H1 (cell line): ENCODE data around the gene CIAO2B. TPM values are rescaled to one million over a fixed set of nuclear protein-coding genes. Genes with fewer than 3 reads are reported as not detected.

Experiments used
- CTCF ChIA-PET: fragments of 300-600 bp; sonication (Branson Sonifier 250); formaldehyde crosslinking; loops from one replicate; lab custom pipeline; 2021; ENCODE audit not compliant: partially characterized antibody; lab: Charles Lee
- POLR2A ChIA-PET: fragments of 300-600 bp; sonication (Branson Sonifier 250); formaldehyde crosslinking; loops from one replicate; lab custom pipeline; 2021; ENCODE audit warnings: inconsistent platforms; ENCODE audit not compliant: partially characterized antibody; lab: Charles Lee
- DNase-seq, 2 experiments: peaks; one replicate each; pipeline versions ENCODE4 v3.0.0 to v3.0.0-alpha.2; 2010 to 2022; ENCODE audit warnings: low spot score in 2 of 2, low read depth in 1 of 2, mixed read lengths in 1 of 2
- FAIRE-seq: peaks from 2 replicates; lab custom pipeline; 2011; peaks lifted over from hg19 to GRCh38; lab: Jason Lieb, UNC
- H2AFZ ChIP-seq: 2 replicates; pipeline ENCODE4 v1.8.1; 2012; ENCODE audit warnings: low read length, inconsistent platforms
- H2AK5ac ChIP-seq: 2 replicates; pipeline ENCODE4 v1.6.1; 2013; ENCODE audit warnings: low read depth, low read length
- H2BK120ac ChIP-seq: replicated peaks from 2 replicates; pipeline ENCODE3; 2013; ENCODE audit warnings: low read depth, low read length, inconsistent platforms
- H2BK12ac ChIP-seq: 2 replicates; pipeline ENCODE4 v1.6.1; 2013; ENCODE audit warnings: low read depth, low read length
- H2BK15ac ChIP-seq: 2 replicates; pipeline ENCODE4 v1.6.1; 2013; ENCODE audit warnings: low read length
- H2BK20ac ChIP-seq: 2 replicates; pipeline ENCODE4 v1.6.1; 2013; ENCODE audit warnings: low read length
- H2BK5ac ChIP-seq: 2 replicates; pipeline ENCODE4 v1.6.1; 2013; ENCODE audit warnings: low read depth, low read length
- H3K14ac ChIP-seq: 2 replicates; pipeline ENCODE4 v1.6.1; 2013; ENCODE audit warnings: inconsistent platforms; ENCODE audit not compliant: insufficient read length
- H3K18ac ChIP-seq: 2 replicates; pipeline ENCODE4 v1.6.1; 2013; ENCODE audit warnings: low read length; ENCODE audit errors: extremely low read depth
- H3K23ac ChIP-seq: 2 replicates; pipeline ENCODE4 v1.6.1; 2013; ENCODE audit warnings: inconsistent platforms; ENCODE audit not compliant: insufficient read length
- H3K23me2 ChIP-seq: 2 replicates; pipeline ENCODE4 v1.6.1; 2013; ENCODE audit warnings: low read depth, low read length
- H3K27ac ChIP-seq: 2 replicates; pipeline ENCODE4 v1.6.1; 2011; ENCODE audit warnings: low read depth, low read length, inconsistent platforms
- H3K27me3 ChIP-seq, 4 experiments: replicated peaks in 1 of 4; 1 replicate in 1 of 4; 2 replicates in 3 of 4; pipeline versions ENCODE4 v1.6.1 to v1.8.1; 2011 to 2013; ENCODE audit warnings: low read length in 3 of 4, mild to moderate bottlenecking in 3 of 4, inconsistent platforms in 2 of 4, mixed read lengths in 2 of 4, moderate library complexity in 1 of 4; ENCODE audit not compliant: control insufficient read depth in 3 of 4, insufficient read depth in 3 of 4; ENCODE audit errors: extremely low read depth in 1 of 4
- H3K36me3 ChIP-seq, 4 experiments: 2 replicates each; pipeline versions ENCODE4 v1.6.1 to v1.8.1; 2011 to 2013; ENCODE audit warnings: mild to moderate bottlenecking in 4 of 4, low read length in 3 of 4, moderate library complexity in 2 of 4, control low read depth in 1 of 4, inconsistent platforms in 1 of 4; ENCODE audit not compliant: insufficient read depth in 4 of 4, control insufficient read depth in 2 of 4
- H3K4ac ChIP-seq: replicated peaks from 2 replicates; pipeline ENCODE3; 2013; ENCODE audit warnings: low read length, low read depth, mixed read lengths, inconsistent platforms; ENCODE audit not compliant: insufficient read length
- H3K4me1 ChIP-seq, 4 experiments: replicated peaks in 1 of 4; 1 replicate in 1 of 4; 2 replicates in 3 of 4; pipeline versions ENCODE4 v1.6.1 to v1.8.1; 2011 to 2013; ENCODE audit warnings: low read length in 3 of 4, inconsistent platforms in 2 of 4, mixed read lengths in 1 of 4; ENCODE audit not compliant: insufficient read depth in 4 of 4, control insufficient read depth in 3 of 4
- H3K4me2 ChIP-seq, 2 experiments: 2 replicates each; pipeline versions ENCODE4 v1.6.1 to v1.8.1; 2011 to 2013; ENCODE audit warnings: low read depth in 2 of 2, low read length in 2 of 2, control low read depth in 1 of 2, inconsistent platforms in 1 of 2, mild to moderate bottlenecking in 1 of 2; ENCODE audit not compliant: insufficient read depth in 1 of 2
- H3K4me3 ChIP-seq, 4 experiments: fragments of 200-600, 300-600 bp in 1 of 4; sonication (generic), shearing (Covaris generic), sonication (Bioruptor Twin) in 1 of 4; 2 replicates each; pipeline versions ENCODE4 v1.5.1 to v1.8.1; 2011 to 2016; ENCODE audit warnings: low read length in 4 of 4, low read depth in 3 of 4, control low read depth in 2 of 4, inconsistent platforms in 2 of 4, mild to moderate bottlenecking in 2 of 4, mixed read lengths in 1 of 4, moderate library complexity in 1 of 4; ENCODE audit not compliant: insufficient read depth in 2 of 4; ENCODE audit errors: extremely low read depth in 1 of 4
- H3K56ac ChIP-seq: replicated peaks from 2 replicates; pipeline ENCODE3; 2013; ENCODE audit warnings: low read depth, mild to moderate bottlenecking, mixed read lengths, low read length, inconsistent platforms; ENCODE audit not compliant: insufficient read length
- H3K79me1 ChIP-seq: 2 replicates; pipeline ENCODE4 v1.6.1; 2013; ENCODE audit warnings: low read depth, low read length, control low read depth
- H3K79me2 ChIP-seq, 2 experiments: 2 replicates each; pipeline versions ENCODE4 v1.6.1 to v1.8.1; 2012 to 2013; ENCODE audit warnings: low read length in 2 of 2, mild to moderate bottlenecking in 2 of 2, inconsistent platforms in 1 of 2; ENCODE audit not compliant: insufficient read depth in 2 of 2, control insufficient read depth in 1 of 2
- H3K9ac ChIP-seq, 4 experiments: replicated peaks in 1 of 4; 1 replicate in 1 of 4; 2 replicates in 3 of 4; pipeline versions ENCODE4 v1.6.1 to v1.8.1; 2011 to 2013; ENCODE audit warnings: low read depth in 3 of 4, low read length in 3 of 4, control low read depth in 2 of 4, mild to moderate bottlenecking in 2 of 4, moderate library complexity in 2 of 4, inconsistent platforms in 1 of 4; ENCODE audit errors: extremely low read depth in 1 of 4
- H3K9me3 ChIP-seq, 2 experiments: 2 replicates each; pipeline versions ENCODE4 v1.6.1 to v1.8.1; 2012 to 2013; ENCODE audit warnings: mild to moderate bottlenecking in 2 of 2, moderate library complexity in 2 of 2, control low read depth in 1 of 2, inconsistent platforms in 1 of 2, low read depth in 1 of 2, low read length in 1 of 2, mixed read lengths in 1 of 2; ENCODE audit not compliant: insufficient read depth in 2 of 2
- H4K20me1 ChIP-seq, 2 experiments: replicated peaks in 1 of 2; 2 replicates each; pipeline versions ENCODE3 to v1.8.1; 2011 to 2013; ENCODE audit warnings: inconsistent platforms in 2 of 2, low read length in 2 of 2, mild to moderate bottlenecking in 1 of 2; ENCODE audit not compliant: insufficient read depth in 2 of 2, control insufficient read depth in 1 of 2
- H4K5ac ChIP-seq: 2 replicates; pipeline ENCODE4 v1.6.1; 2013; ENCODE audit warnings: low read length, low read depth, mixed read lengths, inconsistent platforms; ENCODE audit not compliant: insufficient read length
- H4K8ac ChIP-seq: 2 replicates; pipeline ENCODE4 v1.8.0; 2013; ENCODE audit warnings: mild to moderate bottlenecking, moderate library complexity, low read length, inconsistent platforms; ENCODE audit not compliant: insufficient read depth; ENCODE audit errors: extremely low read depth
- H4K91ac ChIP-seq: replicated peaks from 2 replicates; pipeline ENCODE3; 2013; ENCODE audit warnings: low read length, mixed read lengths, inconsistent platforms; ENCODE audit not compliant: insufficient read length
- CBX5 ChIP-seq: fragments of 300-800, 300-1000 bp; sonication (generic); IDR thresholded peaks from 2 replicates; pipeline ENCODE4 v1.7.1; 2016; ENCODE audit warnings: antibody characterized with exemption, low read length, low read depth
- CEBPB ChIP-seq: IDR thresholded peaks from 2 replicates; pipeline ENCODE4 v1.6.1; 2012; ENCODE audit warnings: low read depth, low read length
- EZH2 ChIP-seq: fragments of 200-600 bp; sonication (generic); IDR thresholded peaks from 2 replicates; pipeline ENCODE4 v1.7.1; 2012; ENCODE audit warnings: low read depth, mild to moderate bottlenecking, moderate library complexity, low read length, inconsistent platforms; ENCODE audit not compliant: severe bottlenecking
- JUN ChIP-seq: IDR thresholded peaks from 2 replicates; pipeline ENCODE4 v1.6.1; 2011; ENCODE audit warnings: low read depth, mild to moderate bottlenecking, improper control_type of control experiment, low read length
- SP2 ChIP-seq: IDR thresholded peaks from 2 replicates; pipeline ENCODE4 v1.6.1; 2012; ENCODE audit warnings: mild to moderate bottlenecking, low read length, inconsistent platforms
- SP4 ChIP-seq: IDR thresholded peaks from 2 replicates; pipeline ENCODE4 v1.6.1; 2012; ENCODE audit warnings: low read length, inconsistent platforms
- USF2 ChIP-seq: IDR thresholded peaks from 2 replicates; pipeline ENCODE4 v1.6.1; 2011; ENCODE audit warnings: low read length, improper control_type of control experiment
- YY1 ChIP-seq: IDR thresholded peaks from 2 replicates; pipeline ENCODE4 v1.6.1; 2011; ENCODE audit warnings: low read depth, mild to moderate bottlenecking, low read length
- WGBS, 2 experiments: shearing (Covaris generic) in 1 of 2; methylation state at CpG; one replicate each; pipeline versions ENCODE4 v1.1.6 to v1.1.7; 2013 to 2015; ENCODE audit warnings: low lambda C conversion rate in 2 of 2, mixed read lengths in 2 of 2, inconsistent platforms in 1 of 2, low coverage in 1 of 2, missing lambda C conversion rate in 1 of 2; ENCODE audit not compliant: insufficient replicate concordance in 2 of 2, insufficient coverage in 1 of 2, insufficient read length in 1 of 2; ENCODE audit errors: extremely low coverage in 1 of 2, missing lambda C conversion rate in 1 of 2; 5-methylcytosine and 5-hydroxymethylcytosine counted together
- polyA plus RNA-seq, 7 experiments: library from polyadenylated mRNA; depleted of rRNA in 3 of 7; stranded (reverse) in 5 of 7; unstranded in 2 of 7; fragments of >200 nt in 5 of 7; fragments of 200-250 nt in 2 of 7; gene quantifications; 1 replicate in 5 of 7; 2 replicates in 1 of 7; 4 replicates in 1 of 7; pipeline versions ENCODE4 v1.2.1 to v1.2.3, GENCODE V29; 2011 to 2013; ENCODE audit warnings: missing spikeins in 2 of 7, mixed read lengths in 2 of 7
- total RNA-seq: library from RNA; stranded (reverse); fragmentation: NEBNext Ultra II Directional; extraction: Animal tissue kit (Norgen Biotek cat#: 25700); gene quantifications from 2 replicates; pipeline ENCODE4 v1.2.1, GENCODE V29; 2021
- TF ChIP-seq, protein P1 (sequence below): IDR thresholded peaks from 2 replicates; pipeline ENCODE4 v1.6.1; 2012; ENCODE audit warnings: low read length, inconsistent platforms

CIAO2B gene
- total and polyA plus RNA-seq, 2 of the 8 experiments (the other 6 are each of a cell fraction or from before 2014, with no cell fraction given), result 65.6 to 248 TPM

- Histone ChIP-seq H4K5ac (no peak overlapping the region), H3K9me3 (no peaks in the 10 kb centered on the region), H4K91ac (no peak overlapping the region), H3K23ac (no peak overlapping the region), H3K4me2 (no peak overlapping the region), H4K20me1 (no peaks in the 10 kb centered on the region), H3K4me3 (no peak overlapping the region), H2AK5ac (no peak overlapping the region), H3K36me3 (no peaks in the 10 kb centered on the region), H3K4ac (no peak overlapping the region), H3K79me2 (no peaks in the 10 kb centered on the region), H3K23me2 (peaks cover 2% of the 10 kb centered on the region; the same call in 1 of the 2 replicates), H3K14ac (no peak overlapping the region), H2BK12ac (no peak overlapping the region), H3K27ac (no peak overlapping the region), H3K4me1 (peaks cover 0 to 5% (median 1%) of the 10 kb centered on the region in 4 experiments; a peak in 2 of 7 replicates), H3K9ac (no peak overlapping the region), H3K79me1 (no peaks in the 10 kb centered on the region), H3K27me3 (peaks cover 10 to 34% (median 32%) of the 10 kb centered on the region in 4 experiments), H2BK15ac (no peak overlapping the region), H3K18ac (no peak overlapping the region), H2BK20ac (no peak overlapping the region), H2BK5ac (no peak overlapping the region), H4K8ac (no peak overlapping the region), H3K56ac (no peak overlapping the region), H2AFZ (no peak overlapping the region), H2BK120ac (no peak overlapping the region)
- WGBS, 2 experiments, result 82% methylated on average over 2 of the region's 2 CpGs; no CpG with 5 or more reads in 1 of the 2 experiments
- CTCF ChIA-PET, result interaction anchor here (0.6 to 1.4 kb wide), 5 partner anchors 12 to 186 kb away, joined by 3 to 5 read pairs (median 3); no protein-coding TSS in a partner anchor
- TF ChIP-seq EZH2 (no peak), CBX5 (no peak), CEBPB (no peak), SP2 (no peak), JUN (no peak), USF2 (no peak), SP4 (no peak), YY1 (no peak)
- TF ChIP-seq, protein P1, sequence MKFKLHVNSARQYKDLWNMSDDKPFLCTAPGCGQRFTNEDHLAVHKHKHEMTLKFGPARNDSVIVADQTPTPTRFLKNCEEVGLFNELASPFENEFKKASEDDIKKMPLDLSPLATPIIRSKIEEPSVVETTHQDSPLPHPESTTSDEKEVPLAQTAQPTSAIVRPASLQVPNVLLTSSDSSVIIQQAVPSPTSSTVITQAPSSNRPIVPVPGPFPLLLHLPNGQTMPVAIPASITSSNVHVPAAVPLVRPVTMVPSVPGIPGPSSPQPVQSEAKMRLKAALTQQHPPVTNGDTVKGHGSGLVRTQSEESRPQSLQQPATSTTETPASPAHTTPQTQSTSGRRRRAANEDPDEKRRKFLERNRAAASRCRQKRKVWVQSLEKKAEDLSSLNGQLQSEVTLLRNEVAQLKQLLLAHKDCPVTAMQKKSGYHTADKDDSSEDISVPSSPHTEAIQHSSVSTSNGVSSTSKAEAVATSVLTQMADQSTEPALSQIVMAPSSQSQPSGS, result no peak
- FAIRE-seq (no peak), DNase-seq (no peak)
- POLR2A ChIA-PET, result no interaction called here
Observed at GRCh38 chr16:66950437-66950836, 16.2 kb upstream of the CIAO2B start.
